Upper lobe of left lung (tissue), 4 donors: ENCODE data around the gene LARP4B.

Experiments
- CTCF ChIP-seq, 6 experiments: fragments of 450-650 bp in 4 of 6; fragments of 200-600 bp in 2 of 6; sonication (generic) in 2 of 6; IDR thresholded peaks; one replicate each; pipeline ENCODE4 v1.5.1; 2016 to 2019; ENCODE audit warnings: antibody characterized with exemption in 6 of 6
- POLR2A ChIP-seq, 4 donors: fragments of 450-650 bp; IDR thresholded peaks; one replicate each; pipeline ENCODE4 v1.5.1; 2016 to 2017; ENCODE audit warnings: antibody characterized with exemption in 4 of 4, mild to moderate bottlenecking in 2 of 4
- POLR2AphosphoS5 ChIP-seq, 2 donors: sonication (generic); formaldehyde crosslinking; IDR thresholded peaks; one replicate each; pipeline ENCODE4 v1.5.1; 2017; ENCODE audit warnings: antibody characterized with exemption in 2 of 2

- TF ChIP-seq CTCF (IDR thresholded peaks at IDR 0.05) (no peak), POLR2AphosphoS5 (IDR thresholded peaks at IDR 0.05) (no peak), POLR2A (IDR thresholded peaks at IDR 0.05) (no peak)
These were observed 4.4 kb downstream of the LARP4B start for GRCh38 chr10:927131-927530.
